Motor neuron (in vitro differentiated cells): Measurements from ENCODE around the gene GTF2F2. TPM values are rescaled to one million over a fixed set of nuclear protein-coding genes. Genes with fewer than 3 reads are reported as not detected.
"Not testable (repeated sequence)": the region's sequence is repeated elsewhere in the genome, so short reads cannot be mapped to it uniquely, and the experiment has no call there.

Source experiments
- ATAC-seq, 8 experiments: fragments of 200-7000 bp; cut with Tn5 transposase; replicated peaks in 6 of 8; 2 replicates each; pipeline ENCODE4 v1.8.0; 2021; ENCODE audit warnings: mild to moderate bottlenecking in 8 of 8, moderate library complexity in 8 of 8
- H3K27ac ChIP-seq, 2 donors: fragments of 250-450 bp; sonication (Bioruptor Pico); 2 replicates each; pipeline ENCODE4 v1.9.0; 2021; ENCODE audit warnings: antibody characterized with exemption in 2 of 2, mild to moderate bottlenecking in 2 of 2, moderate library complexity in 1 of 2
- H3K4me1 ChIP-seq, 2 donors: fragments of 250-450 bp; sonication (Bioruptor Pico); replicated peaks in 1 of 2; 2 replicates each; pipeline ENCODE4 v1.6.1; 2021; ENCODE audit warnings: antibody characterized with exemption in 2 of 2, mild to moderate bottlenecking in 2 of 2, moderate library complexity in 1 of 2
- H3K4me3 ChIP-seq, 5 donors: fragments of 250-450 bp; sonication (Bioruptor Pico); 2 replicates each; pipeline ENCODE4 v1.9.0; 2021; ENCODE audit warnings: antibody characterized with exemption in 5 of 5, mild to moderate bottlenecking in 5 of 5, moderate library complexity in 4 of 5
- WGBS, 10 experiments: fragments of 450-650 bp; shearing (Covaris generic); methylation state at CpG; one replicate each; pipeline ENCODE4 v1.0.0; 2022; 5-methylcytosine and 5-hydroxymethylcytosine counted together
- in situ Hi-C, 9 experiments: fragments of 400-800 bp; cut with MboI; loops; one replicate each; pipeline ENCODE4 v1.15.0; 2021; ENCODE audit warnings: low sequenced_read_pairs in 9 of 9, low pct_unique_long_range_greater_than_20kb in 2 of 9; ENCODE audit not compliant: unreplicated experiment in 9 of 9
- total RNA-seq, 8 experiments: library from RNA; unstranded; fragments of 300-600 nt; gene quantifications; 2 replicates each; pipeline versions ENCODE4 v1.2.3 to v1.2.4, GENCODE V29; 2022

GTF2F2 gene
- total RNA-seq, 8 experiments from 2014 or later: 22.9 to 39.7 (median 33.4) TPM

DNA sequence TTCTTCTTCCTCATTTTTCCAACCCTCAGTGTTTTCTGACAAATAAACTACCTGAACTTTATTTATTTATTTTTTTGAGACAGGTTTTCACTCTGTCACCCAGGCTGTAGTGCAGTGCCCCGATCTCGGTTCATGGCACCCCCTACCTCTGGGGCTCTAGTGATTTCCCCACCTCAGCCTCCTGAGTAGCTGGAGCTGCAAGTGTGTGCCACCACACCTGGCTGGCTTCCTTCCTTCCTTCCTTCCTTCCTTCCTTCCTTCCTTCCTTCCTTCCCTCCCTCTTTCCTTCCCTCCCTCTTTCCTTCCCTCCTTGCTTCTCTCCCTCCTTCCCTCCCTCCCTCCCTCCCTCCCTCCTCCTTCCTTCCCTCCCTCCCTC lies 48.2 kb downstream of the GTF2F2 start:
- Histone ChIP-seq H3K4me3 (no peak overlapping the region), H3K4me1 (no peaks in the 10 kb centered on the region), H3K27ac (no peak overlapping the region)
- in situ Hi-C loops: no loop called here
- 70% methylated on average over 2 of the region's 2 CpGs; no CpG with 5 or more reads in 9 of the 10 experiments for WGBS, 10 experiments
- ATAC-seq: no peak

DNA sequence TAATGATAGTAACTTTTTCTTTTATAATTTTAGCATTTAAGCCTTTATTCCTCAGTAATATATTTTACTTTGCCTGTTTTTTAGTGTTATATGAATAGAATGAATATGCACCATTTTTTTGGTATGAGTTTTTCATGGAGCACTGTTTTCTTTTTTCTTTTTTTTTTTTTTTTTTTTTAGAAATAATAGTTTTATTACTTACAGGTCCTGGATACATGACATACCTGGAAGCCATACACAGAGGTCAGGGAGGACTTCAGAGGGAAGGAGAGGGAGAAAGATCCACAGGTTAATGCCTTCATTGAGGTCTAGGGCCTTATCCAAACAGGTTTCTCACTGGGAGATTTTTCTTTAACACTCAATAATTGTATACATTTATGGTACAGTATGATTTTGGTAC lies 54.2 kb downstream of the GTF2F2 start:
- H3K27ac ChIP-seq: no peak overlapping the region
- in situ Hi-C loops: no loop called here
- H3K4me3 ChIP-seq: no peak overlapping the region
- no peak for ATAC-seq
- H3K4me1 ChIP-seq: peaks cover 1 to 6% of the 10 kb centered on the region in 2 donors

DNA sequence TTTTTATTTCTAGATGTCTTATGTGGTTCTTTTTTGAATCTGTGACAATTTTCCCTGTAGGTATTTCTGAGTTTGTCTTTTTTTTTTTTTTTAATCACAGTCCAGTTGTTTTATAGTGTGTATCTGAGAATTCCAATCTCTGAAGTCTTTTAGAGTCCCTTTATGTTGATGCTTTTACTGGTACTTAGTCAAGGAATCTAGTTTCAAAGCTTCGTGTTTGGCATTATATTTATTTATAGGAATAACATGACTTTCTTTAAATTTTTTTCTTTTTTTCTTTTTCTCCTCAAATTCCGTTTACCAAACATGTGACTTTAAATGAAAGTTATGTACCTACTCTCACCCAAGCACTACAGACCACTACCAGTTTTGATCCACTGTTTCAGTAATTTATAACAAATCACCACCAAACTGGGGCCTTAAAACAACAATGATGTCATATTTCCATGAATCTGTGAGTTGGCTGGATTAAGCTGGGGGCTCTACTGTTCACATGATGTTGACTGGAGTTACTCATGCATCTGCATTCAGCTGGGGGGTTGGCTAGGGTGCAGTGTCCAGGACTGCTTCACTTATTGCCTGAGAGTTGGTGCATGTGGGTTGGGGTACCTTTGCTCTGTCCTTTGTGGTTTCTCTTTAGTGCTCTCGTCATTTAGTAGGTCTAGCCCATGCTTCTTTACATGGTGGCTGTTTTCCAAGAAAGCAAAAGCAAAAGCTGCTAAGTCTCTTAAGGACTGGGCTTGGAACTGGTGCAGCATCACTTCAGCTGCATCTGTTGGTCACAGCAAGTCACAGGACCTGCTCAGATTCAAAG lies 58.2 kb downstream of the GTF2F2 start:
- in situ Hi-C loops: loop anchor here in 1 of 9 experiments (25.0 kb wide), 1 partner anchor 109 kb away; no protein-coding TSS in a partner anchor
- Histone ChIP-seq H3K4me3 (no peak overlapping the region), H3K4me1 (peaks cover 4 to 6% of the 10 kb centered on the region in 2 donors), H3K27ac (no peak overlapping the region)
- ATAC-seq: peak in 7 of 8 experiments; percentile 25 to 97 (median 74)
- 81 to 98% (median 93%) methylated on average over 1 to 3 of the region's 3 CpGs for WGBS, 10 experiments

DNA sequence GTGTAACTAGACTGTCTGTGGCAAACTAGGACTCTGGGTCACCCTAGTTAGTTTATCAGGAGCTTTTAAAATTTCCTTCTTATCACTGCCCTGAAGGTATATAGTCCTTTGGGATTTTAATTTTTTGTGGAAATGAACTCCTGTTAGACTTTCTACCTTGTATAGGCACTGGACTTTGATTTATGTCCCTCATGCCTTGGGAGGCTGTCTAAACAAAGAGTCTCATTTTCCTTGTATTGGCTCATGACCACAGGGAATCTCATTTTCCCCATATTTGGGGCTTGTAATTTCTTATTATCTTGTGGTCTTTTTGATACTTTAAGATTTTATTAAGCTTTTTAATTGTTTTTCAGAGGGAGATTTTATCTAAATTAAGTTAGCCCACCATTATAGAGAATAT lies 59.1 kb downstream of the GTF2F2 start:
- H3K4me3 ChIP-seq: no peak overlapping the region
- peaks cover 4 to 6% of the 10 kb centered on the region in 2 donors for H3K4me1 ChIP-seq
- in situ Hi-C loops: loop anchor here in 1 of 9 experiments (25.0 kb wide), 1 partner anchor 108 kb away; no protein-coding TSS in a partner anchor
- H3K27ac ChIP-seq: no peak overlapping the region
- ATAC-seq: peak in 1 of 8 experiments; percentile 30

GRCh38 chr13:45180303-45180702 lies 60.0 kb downstream of the GTF2F2 start:
- WGBS, 10 experiments: 77 to 100% (median 89%) methylated on average over 1 to 3 of the region's 3 CpGs; no CpG with 5 or more reads in 1 of the 10 experiments
- no peak overlapping the region for H3K4me3 ChIP-seq
- in situ Hi-C loops: loop anchor here in 1 of 9 experiments (25.0 kb wide), 1 partner anchor 107 kb away; no protein-coding TSS in a partner anchor
- no peak for ATAC-seq
- H3K27ac ChIP-seq: no peak overlapping the region
- H3K4me1 ChIP-seq: peaks cover 4 to 6% of the 10 kb centered on the region in 2 donors

GRCh38 chr13:45180713-45181601 lies 60.6 kb downstream of the GTF2F2 start:
- Histone ChIP-seq H3K4me1 (peaks cover 4 to 6% of the 10 kb centered on the region in 2 donors), H3K27ac (no peak overlapping the region), H3K4me3 (no peak overlapping the region)
- 71 to 100% (median 93%) methylated on average over 1 to 7 of the region's 7 CpGs; no CpG with 5 or more reads in 3 of the 10 experiments for WGBS, 10 experiments
- in situ Hi-C loops: loop anchor here in 1 of 9 experiments (25.0 kb wide), 1 partner anchor 106 kb away; no protein-coding TSS in a partner anchor
- no peak for ATAC-seq

DNA sequence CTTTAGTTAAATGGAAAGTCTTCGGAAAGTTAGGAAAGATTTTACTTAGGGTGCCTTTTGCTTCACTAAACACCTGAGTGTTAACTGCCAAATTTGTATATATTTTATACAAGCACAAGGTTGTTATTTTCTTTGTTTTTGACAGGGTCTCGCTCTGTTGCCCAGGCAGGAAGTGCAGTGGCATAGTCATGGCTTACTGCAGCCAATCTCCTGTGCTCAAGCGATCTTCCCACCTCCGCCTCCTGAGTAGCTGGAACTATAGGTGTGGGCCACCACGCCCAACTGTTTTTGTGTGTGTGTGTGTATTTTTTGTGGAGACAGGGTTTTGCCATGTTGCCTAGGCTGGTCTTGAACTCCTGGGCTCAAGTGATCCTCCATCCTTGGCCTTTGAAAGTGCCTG lies 64.4 kb downstream of the GTF2F2 start:
- in situ Hi-C loops: loop anchor here in 1 of 9 experiments (25.0 kb wide), 1 partner anchor 103 kb away; no protein-coding TSS in a partner anchor
- no peak overlapping the region for H3K27ac ChIP-seq
- H3K4me1 ChIP-seq: peaks cover 0 to under 1% of the 10 kb centered on the region in 2 donors
- ATAC-seq: no peak
- no peak overlapping the region for H3K4me3 ChIP-seq
- WGBS, 10 experiments: 67 to 100% (median 93%) methylated on average over 1 to 5 of the region's 5 CpGs; no CpG with 5 or more reads in 2 of the 10 experiments

DNA sequence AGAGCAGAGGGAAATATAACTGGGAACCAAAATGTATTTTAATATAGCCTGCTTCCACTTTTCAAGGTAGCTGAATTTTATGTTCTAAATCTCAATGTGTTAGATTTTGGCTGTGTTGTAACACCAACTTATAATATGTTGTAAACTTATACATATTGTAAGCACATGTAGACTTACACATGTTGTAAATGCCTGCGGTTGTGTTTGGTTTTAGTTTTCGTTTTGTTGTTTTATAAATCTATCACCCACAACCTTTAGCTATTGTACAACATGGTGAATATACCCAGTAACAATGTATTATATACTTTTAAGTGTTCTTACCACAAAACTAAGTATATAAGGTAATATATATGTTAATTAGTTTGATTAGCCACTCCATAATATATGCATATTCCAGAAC lies 65.0 kb downstream of the GTF2F2 start:
- ATAC-seq: no peak
- H3K27ac ChIP-seq: no peak overlapping the region

GRCh38 chr13:45189077-45189476 lies 68.8 kb downstream of the GTF2F2 start:
- H3K27ac ChIP-seq, H3K4me3 ChIP-seq, H3K4me1 ChIP-seq, ATAC-seq: not testable (repeated sequence)
- in situ Hi-C loops: loop anchor here in 1 of 9 experiments (25.0 kb wide), 1 partner anchor 98 kb away; no protein-coding TSS in a partner anchor
- 100% methylated on average over 1 of the region's 4 CpGs; no CpG with 5 or more reads in 9 of the 10 experiments for WGBS, 10 experiments

More for the DNA sequence above, 65.0 kb downstream of the GTF2F2 start:
- in situ Hi-C loops: loop anchor here in 1 of 9 experiments (25.0 kb wide), 1 partner anchor 102 kb away; no protein-coding TSS in a partner anchor
- H3K4me3 ChIP-seq: no peak overlapping the region
- WGBS, 10 experiments: 35 to 100% (median 88%) methylated on average over 2 of the region's 2 CpGs; no CpG with 5 or more reads in 2 of the 10 experiments
- H3K4me1 ChIP-seq: no peaks in the 10 kb centered on the region

- H3K27ac ChIP-seq, ATAC-seq, H3K4me1 ChIP-seq, H3K4me3 ChIP-seq: not testable (repeated sequence)
- in situ Hi-C loops: loop anchor here in 1 of 9 experiments (25.0 kb wide), 1 partner anchor 98 kb away; no protein-coding TSS in a partner anchor
These were observed 69.2 kb downstream of the GTF2F2 start for GRCh38 chr13:45189511-45189910.

- in situ Hi-C loops: loop anchor here in 1 of 9 experiments (25.0 kb wide), 1 partner anchor 95 kb away; no protein-coding TSS in a partner anchor
These were observed 71.6 kb downstream of the GTF2F2 start for GRCh38 chr13:45191874-45192273.

DNA sequence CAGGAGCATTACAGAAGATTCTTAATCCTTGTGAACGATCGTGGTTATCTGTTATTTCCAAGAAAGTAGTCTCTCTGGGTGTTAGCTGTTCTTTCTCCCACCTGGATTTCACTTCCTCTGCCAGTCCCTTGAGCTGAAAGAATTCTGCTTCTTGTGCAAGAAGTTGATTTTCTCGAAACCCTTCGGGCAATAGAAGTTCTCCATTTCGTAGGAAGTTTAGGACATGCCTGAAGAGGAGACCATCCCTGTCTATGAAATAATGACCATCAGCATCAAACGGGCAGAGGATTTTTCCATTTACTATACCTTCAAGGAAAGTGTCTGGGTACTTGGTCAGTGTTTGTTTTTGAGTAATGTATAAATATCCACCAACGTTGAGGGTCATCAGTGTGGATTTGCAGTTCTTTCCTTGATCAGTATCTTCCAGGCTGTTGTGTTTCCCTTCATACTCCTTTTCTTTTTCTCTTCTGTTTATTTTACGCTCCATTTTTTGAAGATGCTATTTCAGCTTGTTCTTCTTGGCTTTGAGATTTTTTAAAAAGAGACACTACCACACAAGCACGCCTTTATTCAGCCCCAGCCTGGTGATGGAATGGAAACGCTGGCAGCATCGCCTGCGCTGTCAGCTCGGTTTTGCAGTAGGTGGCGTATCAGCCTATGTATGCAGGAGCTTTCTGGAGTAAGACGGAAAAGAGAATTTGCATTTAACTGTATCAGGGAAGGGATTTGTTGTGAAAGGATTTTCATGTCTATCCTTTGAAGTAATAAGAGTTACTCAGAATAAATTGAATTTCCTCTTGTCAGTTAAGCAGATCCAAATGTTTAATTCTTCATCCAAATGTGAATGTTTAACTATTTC lies 74.0 kb downstream of the GTF2F2 start:
- peak; percentile 36 to 99 (median 60) for ATAC-seq
- Histone ChIP-seq H3K4me1 (peaks cover 0 to 3% of the 10 kb centered on the region in 2 donors), H3K4me3 (no peak overlapping the region), H3K27ac (no peak overlapping the region)
- in situ Hi-C loops: loop anchor here in 1 of 9 experiments (25.0 kb wide), 1 partner anchor 93 kb away; no protein-coding TSS in a partner anchor
- WGBS, 10 experiments: 24 to 71% (median 50%) methylated on average over 5 to 15 of the region's 15 CpGs

More at GRCh38 chr13:45191874-45192273, 71.6 kb downstream of the GTF2F2 start:
- 53 to 100% (median 87%) methylated on average over 1 of the region's 1 CpG; no CpG with 5 or more reads in 2 of the 10 experiments for WGBS, 10 experiments
- Histone ChIP-seq H3K4me3 (no peak overlapping the region), H3K27ac (no peak overlapping the region), H3K4me1 (peaks cover 0 to 3% of the 10 kb centered on the region in 2 donors)
- no peak for ATAC-seq
